ENCODE results near the gene ACP3.

The ACP3 gene

DNA sequence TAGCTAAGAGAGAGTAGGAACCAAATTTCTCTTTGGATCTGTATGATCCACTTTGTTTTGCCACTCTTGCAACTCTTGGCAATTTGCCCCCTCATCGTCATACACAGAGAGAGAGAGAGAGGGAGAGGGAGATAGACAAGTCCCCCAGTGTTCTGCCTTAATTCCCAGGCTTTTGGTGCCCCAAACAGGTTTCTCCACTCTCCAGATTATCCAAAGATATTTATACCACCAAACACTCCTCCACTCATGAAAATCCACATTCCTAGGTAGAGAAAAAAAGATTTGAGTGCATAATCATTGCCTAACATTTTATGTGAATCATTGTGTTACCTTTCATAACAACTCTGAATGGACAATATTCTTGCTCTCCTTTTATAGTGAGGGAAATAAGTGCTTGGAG is 15.3 kb downstream of the ACP3 start:
- no peaks in the 10 kb centered on the region for H3K79me1 ChIP-seq (ENCODE audit: low read length)
- H3K79me2 ChIP-seq (ENCODE audit: control insufficient read depth, insufficient read depth, low read length, poor library complexity) = no peaks in the 10 kb centered on the region
- no peaks in the 10 kb centered on the region for H3K4me1 ChIP-seq (ENCODE audit: control insufficient read depth in 1 of 2, insufficient read depth in 2 of 2, low read length in 2 of 2)
- H4K8ac ChIP-seq (ENCODE audit: low read depth, low read length) = no peak overlapping the region
- no CpG with 5 or more reads among the region's 1 CpG for WGBS (ENCODE audit: extremely low coverage, insufficient coverage, insufficient read length)
- no peak overlapping the region for H3K4me3 ChIP-seq (ENCODE audit: low read depth, low read length)
- H3K14ac ChIP-seq (ENCODE audit: low read length) = no peak overlapping the region
- H3K36me3 ChIP-seq (ENCODE audit: control insufficient read depth in 1 of 2, insufficient read depth in 2 of 2, low read length in 2 of 2) = peaks cover 5 to 7% of the 10 kb centered on the region in 2 experiments
- DNase-seq = peak in 1 of 2 donors; percentile 22
- H4K91ac ChIP-seq (ENCODE audit: low read depth, low read length) = no peak overlapping the region
- no peak overlapping the region for H3K18ac ChIP-seq (ENCODE audit: low read length)
- H3K27me3 ChIP-seq (ENCODE audit: insufficient read depth, low read length) = no peaks in the 10 kb centered on the region
- H2AK5ac ChIP-seq (ENCODE audit: low read length) = no peak overlapping the region
- H2BK5ac ChIP-seq (ENCODE audit: low read depth, low read length, poor library complexity) = no peak overlapping the region
- no peak overlapping the region for H3K4ac ChIP-seq (ENCODE audit: low read depth, low read length)
- H4K12ac ChIP-seq (ENCODE audit: low read depth, low read length) = no peak overlapping the region
- H2AFZ ChIP-seq (ENCODE audit: insufficient read depth, low read length, poor library complexity) = no peak overlapping the region
- H3K9ac ChIP-seq (ENCODE audit: low read length) = no peak overlapping the region
- no peak overlapping the region for H2BK120ac ChIP-seq (ENCODE audit: insufficient read depth, low read length, poor library complexity)
- H3K23ac ChIP-seq (ENCODE audit: low read length) = no peak overlapping the region
- H3K9me3 ChIP-seq (ENCODE audit: insufficient read depth, low read depth, low read length) = no peaks in the 10 kb centered on the region
- no peak overlapping the region for H3K4me2 ChIP-seq (ENCODE audit: low read length)
- no peak overlapping the region for H2BK12ac ChIP-seq (ENCODE audit: low read length)
- no peak overlapping the region for H3K27ac ChIP-seq (ENCODE audit: low read depth, low read length)

DNA sequence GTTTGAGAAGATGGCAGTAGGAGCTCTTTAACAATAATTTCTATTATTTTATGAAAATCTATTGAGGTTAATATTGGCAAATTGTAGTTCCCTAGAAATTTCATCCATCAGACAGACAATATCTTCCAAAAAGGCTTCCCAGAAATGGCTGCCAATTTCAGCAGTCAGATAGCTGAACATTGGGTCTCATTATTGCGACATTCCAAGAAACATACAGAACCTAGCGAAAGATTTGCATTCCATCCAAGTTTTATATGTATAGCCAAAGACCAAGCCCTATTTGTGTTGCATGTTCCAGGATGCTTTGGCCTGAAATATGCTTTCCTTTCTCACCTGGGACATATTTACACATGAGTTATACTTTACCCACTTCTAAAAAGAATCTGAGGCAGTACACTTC is 24.5 kb downstream of the ACP3 start:
- no CpG with 5 or more reads among the region's 2 CpGs for WGBS (ENCODE audit: extremely low coverage, insufficient coverage, insufficient read length)
- Histone ChIP-seq H2BK120ac (ENCODE audit: insufficient read depth, low read length, poor library complexity) (no peak overlapping the region), H3K4ac (ENCODE audit: low read depth, low read length) (no peak overlapping the region), H2BK5ac (ENCODE audit: low read depth, low read length, poor library complexity) (no peak overlapping the region), H4K8ac (ENCODE audit: low read depth, low read length) (no peak overlapping the region), H3K27ac (ENCODE audit: low read depth, low read length) (no peak overlapping the region), H3K4me1 (ENCODE audit: control insufficient read depth in 1 of 2, insufficient read depth in 2 of 2, low read length in 2 of 2) (peaks cover 0 to 3% of the 10 kb centered on the region in 2 experiments), H4K91ac (ENCODE audit: low read depth, low read length) (no peak overlapping the region), H3K23ac (ENCODE audit: low read length) (no peak overlapping the region), H3K9me3 (ENCODE audit: insufficient read depth, low read depth, low read length) (no peaks in the 10 kb centered on the region), H3K27me3 (ENCODE audit: insufficient read depth, low read length) (no peaks in the 10 kb centered on the region), H3K9ac (ENCODE audit: low read length) (no peak overlapping the region), H2AK5ac (ENCODE audit: low read length) (no peak overlapping the region), H3K79me2 (ENCODE audit: control insufficient read depth, insufficient read depth, low read length, poor library complexity) (no peaks in the 10 kb centered on the region), H2BK12ac (ENCODE audit: low read length) (no peak overlapping the region), H3K79me1 (ENCODE audit: low read length) (no peaks in the 10 kb centered on the region), H3K4me3 (ENCODE audit: low read depth, low read length) (no peak overlapping the region), H3K14ac (ENCODE audit: low read length) (no peak overlapping the region), H2AFZ (ENCODE audit: insufficient read depth, low read length, poor library complexity) (no peak overlapping the region), H3K36me3 (ENCODE audit: control insufficient read depth in 1 of 2, insufficient read depth in 2 of 2, low read length in 2 of 2) (peaks cover 0 to 2% of the 10 kb centered on the region in 2 experiments), H3K4me2 (ENCODE audit: low read length) (no peak overlapping the region), H4K12ac (ENCODE audit: low read depth, low read length) (no peak overlapping the region), H3K18ac (ENCODE audit: low read length) (no peak overlapping the region)
- DNase-seq = no peak

DNA sequence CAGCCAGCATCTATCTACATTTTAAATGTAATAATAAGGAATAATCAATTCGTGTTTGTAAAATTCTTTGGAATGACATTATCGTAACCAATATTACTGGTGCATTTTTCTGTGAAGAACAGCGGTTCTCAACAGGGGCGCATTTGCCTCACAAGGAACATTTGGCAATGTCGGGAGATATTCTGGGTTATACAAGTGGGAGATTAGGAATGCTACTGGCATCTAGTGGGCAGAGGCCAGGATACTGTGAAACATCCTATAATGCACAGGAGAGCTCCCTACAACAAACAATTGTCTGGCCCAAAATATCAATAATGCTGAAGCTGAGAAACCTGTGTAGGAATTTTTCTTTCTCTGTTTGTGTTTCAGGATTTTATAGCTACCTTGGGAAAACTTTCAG is 25.0 kb downstream of the ACP3 start:
- Histone ChIP-seq H3K27me3 (ENCODE audit: insufficient read depth, low read length) (no peaks in the 10 kb centered on the region), H3K79me2 (ENCODE audit: control insufficient read depth, insufficient read depth, low read length, poor library complexity) (no peaks in the 10 kb centered on the region), H2BK120ac (ENCODE audit: insufficient read depth, low read length, poor library complexity) (no peak overlapping the region), H3K14ac (ENCODE audit: low read length) (no peak overlapping the region), H2BK12ac (ENCODE audit: low read length) (no peak overlapping the region), H3K9me3 (ENCODE audit: insufficient read depth, low read depth, low read length) (no peaks in the 10 kb centered on the region), H3K4me3 (ENCODE audit: low read depth, low read length) (no peak overlapping the region), H3K4me2 (ENCODE audit: low read length) (no peak overlapping the region), H2AK5ac (ENCODE audit: low read length) (no peak overlapping the region), H3K79me1 (ENCODE audit: low read length) (no peaks in the 10 kb centered on the region), H2BK5ac (ENCODE audit: low read depth, low read length, poor library complexity) (no peak overlapping the region), H3K36me3 (ENCODE audit: control insufficient read depth in 1 of 2, insufficient read depth in 2 of 2, low read length in 2 of 2) (peaks cover 0 to 2% of the 10 kb centered on the region in 2 experiments), H4K8ac (ENCODE audit: low read depth, low read length) (no peak overlapping the region), H3K23ac (ENCODE audit: low read length) (no peak overlapping the region), H3K9ac (ENCODE audit: low read length) (no peak overlapping the region), H2AFZ (ENCODE audit: insufficient read depth, low read length, poor library complexity) (no peak overlapping the region), H3K27ac (ENCODE audit: low read depth, low read length) (no peak overlapping the region), H4K91ac (ENCODE audit: low read depth, low read length) (no peak overlapping the region), H3K4me1 (ENCODE audit: control insufficient read depth in 1 of 2, insufficient read depth in 2 of 2, low read length in 2 of 2) (peaks cover 0 to 3% of the 10 kb centered on the region in 2 experiments), H3K4ac (ENCODE audit: low read depth, low read length) (no peak overlapping the region), H3K18ac (ENCODE audit: low read length) (no peak overlapping the region), H4K12ac (ENCODE audit: low read depth, low read length) (no peak overlapping the region)
- no CpG with 5 or more reads among the region's 5 CpGs for WGBS (ENCODE audit: extremely low coverage, insufficient coverage, insufficient read length)
- no peak for DNase-seq

DNA sequence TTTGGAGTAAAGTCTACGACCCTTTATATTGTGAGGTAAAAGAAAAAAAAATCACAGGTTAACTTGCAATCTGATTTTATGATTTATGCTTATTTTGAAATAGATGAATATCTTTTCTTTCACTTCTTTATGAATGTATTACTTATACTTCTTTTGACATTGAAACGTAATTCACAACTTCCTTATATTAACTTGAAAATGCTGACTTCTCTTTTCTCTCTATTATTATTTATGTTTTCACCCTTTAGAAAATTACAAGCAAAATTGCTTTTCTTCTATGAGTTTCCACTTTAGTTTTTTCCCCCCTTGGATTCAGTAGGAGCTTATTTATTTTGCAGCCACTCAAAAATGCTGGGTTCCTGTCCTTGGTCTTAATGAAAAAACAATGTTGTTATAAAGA is 25.4 kb downstream of the ACP3 start:
- peaks cover 0 to 3% of the 10 kb centered on the region in 2 experiments for H3K4me1 ChIP-seq (ENCODE audit: control insufficient read depth in 1 of 2, insufficient read depth in 2 of 2, low read length in 2 of 2)
- H3K27ac ChIP-seq (ENCODE audit: low read depth, low read length) = no peak overlapping the region
- no peak overlapping the region for H2AK5ac ChIP-seq (ENCODE audit: low read length)
- no peak overlapping the region for H3K4me2 ChIP-seq (ENCODE audit: low read length)
- H3K23ac ChIP-seq (ENCODE audit: low read length) = no peak overlapping the region
- no peak overlapping the region for H3K9ac ChIP-seq (ENCODE audit: low read length)
- no peak overlapping the region for H2BK120ac ChIP-seq (ENCODE audit: insufficient read depth, low read length, poor library complexity)
- H2AFZ ChIP-seq (ENCODE audit: insufficient read depth, low read length, poor library complexity) = no peak overlapping the region
- no peaks in the 10 kb centered on the region for H3K79me1 ChIP-seq (ENCODE audit: low read length)
- no peak overlapping the region for H3K4me3 ChIP-seq (ENCODE audit: low read depth, low read length)
- no peak overlapping the region for H4K91ac ChIP-seq (ENCODE audit: low read depth, low read length)
- no peak overlapping the region for H4K8ac ChIP-seq (ENCODE audit: low read depth, low read length)
- H3K18ac ChIP-seq (ENCODE audit: low read length) = no peak overlapping the region
- H3K9me3 ChIP-seq (ENCODE audit: insufficient read depth, low read depth, low read length) = no peaks in the 10 kb centered on the region
- DNase-seq = no peak
- no peaks in the 10 kb centered on the region for H3K27me3 ChIP-seq (ENCODE audit: insufficient read depth, low read length)
- no peaks in the 10 kb centered on the region for H3K79me2 ChIP-seq (ENCODE audit: control insufficient read depth, insufficient read depth, low read length, poor library complexity)
- WGBS (ENCODE audit: extremely low coverage, insufficient coverage, insufficient read length) = no CpG with 5 or more reads among the region's 2 CpGs
- no peak overlapping the region for H4K12ac ChIP-seq (ENCODE audit: low read depth, low read length)
- no peak overlapping the region for H2BK5ac ChIP-seq (ENCODE audit: low read depth, low read length, poor library complexity)
- H3K4ac ChIP-seq (ENCODE audit: low read depth, low read length) = no peak overlapping the region
- H3K36me3 ChIP-seq (ENCODE audit: control insufficient read depth in 1 of 2, insufficient read depth in 2 of 2, low read length in 2 of 2) = peaks cover 0 to 5% of the 10 kb centered on the region in 2 experiments
- H3K14ac ChIP-seq (ENCODE audit: low read length) = no peak overlapping the region
- H2BK12ac ChIP-seq (ENCODE audit: low read length) = no peak overlapping the region
